ENCODE measurements around the gene FOXK1. TPM values are rescaled to one million over a fixed set of nuclear protein-coding genes. Genes with fewer than 3 reads are reported as not detected.

Gene FOXK1
- 10.3 to 14.3 TPM (median 12.5 TPM) in 5 replicates for total RNA-seq (2022; extraction: Qiagen RNA extraction)

GRCh38 chr7:4681886-4682620 lies at the start of gene FOXK1:
FOXK1 (plus strand) TSS chr7:4682295; CDS start chr7:4682309, 14 bp downstream.

GRCh38 chr7:4775250-4775847 lies 93.3 kb downstream of the FOXK1 start, which contains the start of gene AP5Z1:
AP5Z1 (plus strand) TSS chr7:4775623; CDS start chr7:4775716, 93 bp downstream.

Other genes with a start within 250 kb of the FOXK1 start
- 22.5 to 43.7 TPM (median 31.2 TPM) in 5 replicates for gene AP5Z1, start 93.3 kb downstream of the FOXK1 start, total RNA-seq (2022; extraction: Qiagen RNA extraction)
- gene PAPOLB, start 179.7 kb downstream of the FOXK1 start, total RNA-seq (2022; extraction: Qiagen RNA extraction) = not detected in 5 replicates
- gene RADIL, start 201.4 kb downstream of the FOXK1 start, total RNA-seq (2022; extraction: Qiagen RNA extraction) = 1.1 to 2.7 TPM (median 2.0 TPM) in 5 replicates